ENCODE measurements around the gene ACER2.
A peak's percentile ranks its signal among the peaks of the same experiment; 100 is the strongest.
"Not testable (repeated sequence)": the region's sequence is repeated elsewhere in the genome, so short reads cannot be mapped to it uniquely, and the experiment has no call there.

ACER2 gene

DNA sequence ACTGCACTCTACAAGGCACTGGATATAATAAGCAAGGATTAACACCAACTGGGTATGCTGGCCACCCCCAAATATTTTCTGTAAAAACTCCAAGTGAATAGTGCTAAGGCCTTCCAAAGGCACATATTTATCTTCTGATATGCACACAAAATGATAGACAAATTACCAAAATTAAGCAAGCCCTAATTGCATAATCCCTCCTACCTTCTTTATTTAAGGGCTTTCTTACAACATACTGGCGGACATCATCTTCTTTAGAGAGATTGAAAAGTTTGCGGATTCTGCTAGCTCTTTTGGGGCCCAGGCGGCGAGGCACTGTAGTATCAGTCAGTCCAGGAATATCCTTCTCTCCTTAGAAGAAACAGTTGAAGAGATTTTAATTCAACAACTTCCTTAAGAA, 30.6 kb upstream of the ACER2 start:
- DNase-seq (ENCODE audit: low read depth) = no peak
- TF ChIP-seq, protein P1, sequence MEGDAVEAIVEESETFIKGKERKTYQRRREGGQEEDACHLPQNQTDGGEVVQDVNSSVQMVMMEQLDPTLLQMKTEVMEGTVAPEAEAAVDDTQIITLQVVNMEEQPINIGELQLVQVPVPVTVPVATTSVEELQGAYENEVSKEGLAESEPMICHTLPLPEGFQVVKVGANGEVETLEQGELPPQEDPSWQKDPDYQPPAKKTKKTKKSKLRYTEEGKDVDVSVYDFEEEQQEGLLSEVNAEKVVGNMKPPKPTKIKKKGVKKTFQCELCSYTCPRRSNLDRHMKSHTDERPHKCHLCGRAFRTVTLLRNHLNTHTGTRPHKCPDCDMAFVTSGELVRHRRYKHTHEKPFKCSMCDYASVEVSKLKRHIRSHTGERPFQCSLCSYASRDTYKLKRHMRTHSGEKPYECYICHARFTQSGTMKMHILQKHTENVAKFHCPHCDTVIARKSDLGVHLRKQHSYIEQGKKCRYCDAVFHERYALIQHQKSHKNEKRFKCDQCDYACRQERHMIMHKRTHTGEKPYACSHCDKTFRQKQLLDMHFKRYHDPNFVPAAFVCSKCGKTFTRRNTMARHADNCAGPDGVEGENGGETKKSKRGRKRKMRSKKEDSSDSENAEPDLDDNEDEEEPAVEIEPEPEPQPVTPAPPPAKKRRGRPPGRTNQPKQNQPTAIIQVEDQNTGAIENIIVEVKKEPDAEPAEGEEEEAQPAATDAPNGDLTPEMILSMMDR (IDR thresholded peaks at IDR 0.05; ENCODE audit: control insufficient read depth, extremely low read depth, insufficient read depth) = no peak
- peak overlapping the region; percentile 94 for H3K4me3 ChIP-seq (ENCODE audit: low read depth, low read length)

GRCh38 chr9:19378647-19379046, 30.2 kb upstream of the ACER2 start:
- no peak for DNase-seq (ENCODE audit: low read depth)
- TF ChIP-seq, protein P1 (IDR thresholded peaks at IDR 0.05; ENCODE audit: control insufficient read depth, extremely low read depth, insufficient read depth) = no peak
- peak overlapping the region; percentile 94 for H3K4me3 ChIP-seq (ENCODE audit: low read depth, low read length)

DNA sequence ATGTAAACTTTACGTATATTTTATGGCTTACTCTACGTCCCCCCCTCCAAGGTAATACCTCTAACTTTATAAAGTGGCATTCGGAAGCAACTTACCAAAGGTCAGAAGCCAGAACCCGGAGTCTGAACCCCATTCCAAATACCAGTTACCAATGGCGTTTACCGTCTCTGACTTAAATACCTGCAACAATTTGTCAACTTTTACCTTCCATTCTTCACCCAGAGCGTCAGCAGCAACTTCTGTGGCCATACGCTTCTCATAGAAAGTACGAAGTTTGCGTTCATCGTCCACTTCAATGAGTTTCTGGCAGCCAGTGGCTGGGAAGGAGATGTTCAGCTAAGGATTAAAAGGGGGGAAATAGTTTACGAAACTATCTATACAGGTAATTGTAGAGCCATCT, 29.5 kb upstream of the ACER2 start:
- TF ChIP-seq, protein P1 (IDR thresholded peaks at IDR 0.05; ENCODE audit: control insufficient read depth, extremely low read depth, insufficient read depth) = no peak
- peak overlapping the region; percentile 94 for H3K4me3 ChIP-seq (ENCODE audit: low read depth, low read length)
- DNase-seq (ENCODE audit: low read depth) = no peak

DNA sequence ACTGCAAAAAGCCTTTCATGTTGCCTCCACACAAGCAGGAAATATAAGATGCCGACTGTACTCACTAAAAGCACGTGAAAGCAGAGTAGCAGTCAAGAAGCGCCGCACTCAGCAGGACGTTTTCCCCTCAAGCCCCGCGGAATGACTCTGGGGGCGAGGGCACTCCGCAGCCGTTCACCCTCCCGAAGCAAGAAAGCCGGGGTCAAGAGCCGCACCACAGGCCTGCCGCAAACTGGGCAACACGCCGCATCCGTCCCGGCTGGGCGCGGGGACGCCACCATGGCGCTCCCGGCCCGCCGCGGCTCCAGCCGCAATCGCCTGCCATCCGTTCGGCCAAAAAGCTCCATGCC, 29.1 kb upstream of the ACER2 start:
- peak overlapping the region; percentile 94 for H3K4me3 ChIP-seq (ENCODE audit: low read depth, low read length)
- no peak for DNase-seq (ENCODE audit: low read depth)
- TF ChIP-seq, protein P1 (IDR thresholded peaks at IDR 0.05; ENCODE audit: control insufficient read depth, extremely low read depth, insufficient read depth) = no peak

DNA sequence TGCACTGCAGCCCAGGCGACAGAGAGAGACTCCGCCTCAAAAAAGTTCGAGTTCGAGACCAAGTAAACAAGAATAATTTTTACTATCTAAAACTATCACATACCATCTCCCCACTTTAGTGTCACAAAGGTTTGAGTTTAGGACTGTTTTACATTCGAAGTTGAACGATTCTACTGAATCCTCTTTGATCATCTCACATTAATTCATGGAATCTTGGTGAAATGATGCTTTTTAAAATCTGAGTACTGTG, 28.1 kb upstream of the ACER2 start:
- DNase-seq (ENCODE audit: low read depth) = no peak
- TF ChIP-seq, protein P1 (IDR thresholded peaks at IDR 0.05; ENCODE audit: control insufficient read depth, extremely low read depth, insufficient read depth) = no peak

DNA sequence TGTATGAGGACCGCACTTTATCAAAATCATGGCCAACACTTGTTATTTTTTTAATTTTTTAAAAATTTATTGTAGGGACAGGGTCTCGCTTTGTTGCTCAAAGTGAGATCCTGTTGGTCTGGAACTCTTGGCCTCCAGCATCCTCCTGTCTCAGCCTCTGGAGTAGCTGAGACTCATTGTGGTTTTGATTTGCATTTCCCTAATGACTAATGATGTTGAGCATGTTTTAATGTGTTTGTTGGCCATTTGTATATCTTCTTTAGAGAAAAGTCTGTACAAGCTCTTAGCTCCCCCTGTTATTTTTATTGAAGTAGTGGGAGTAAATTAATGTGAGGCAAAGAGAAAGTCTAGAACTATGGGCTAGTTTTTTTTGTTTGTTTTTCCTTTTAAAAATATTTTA, 27.2 kb upstream of the ACER2 start:
- DNase-seq (ENCODE audit: low read depth) = no peak
- peak overlapping the region; percentile 94 for H3K4me3 ChIP-seq (ENCODE audit: low read depth, low read length)
- TF ChIP-seq, protein P1 (IDR thresholded peaks at IDR 0.05; ENCODE audit: control insufficient read depth, extremely low read depth, insufficient read depth) = no peak

More for the DNA sequence above, 28.1 kb upstream of the ACER2 start:
- peak overlapping the region; percentile 94 for H3K4me3 ChIP-seq (ENCODE audit: low read depth, low read length)

- DNase-seq (ENCODE audit: low read depth); H3K4me3 ChIP-seq (ENCODE audit: low read depth, low read length): not testable (repeated sequence)
Measured at GRCh38 chr9:19385212-19385611, 23.6 kb upstream of the ACER2 start.
